Astrocyte (in vitro differentiated cells and primary cell): ENCODE data around the gene PGPEP1. TPM values are rescaled to one million over a fixed set of nuclear protein-coding genes. Genes with fewer than 3 reads are reported as not detected.

ENCODE experiments used
- DNase-seq: peaks from one replicate; pipeline ENCODE4 v3.0.0-alpha.2; 2010; ENCODE audit warnings: low read depth
- FAIRE-seq: peaks from 2 replicates; lab custom pipeline; 2011; peaks lifted over from hg19 to GRCh38; lab: Jason Lieb, UNC
- H2AFZ ChIP-seq: 2 replicates; pipeline ENCODE4 v1.6.0; 2012; ENCODE audit warnings: low read depth, low read length, inconsistent platforms
- H3K27ac ChIP-seq: 2 replicates; pipeline ENCODE4 v1.5.1; 2011; ENCODE audit warnings: low read depth, low read length, inconsistent platforms
- H3K27me3 ChIP-seq: 2 replicates; pipeline ENCODE4 v1.6.0; 2011; ENCODE audit warnings: low read length, inconsistent platforms; ENCODE audit not compliant: insufficient read depth
- H3K36me3 ChIP-seq: 2 replicates; pipeline ENCODE4 v1.5.1; 2011; ENCODE audit warnings: low read length, inconsistent platforms; ENCODE audit not compliant: insufficient read depth
- H3K4me1 ChIP-seq: 2 replicates; pipeline ENCODE4 v1.5.1; 2011; ENCODE audit warnings: low read length, inconsistent platforms; ENCODE audit not compliant: insufficient read depth
- H3K4me2 ChIP-seq: 2 replicates; pipeline ENCODE4 v1.6.0; 2012; ENCODE audit warnings: low read length, inconsistent platforms
- H3K4me3 ChIP-seq: 2 replicates; pipeline ENCODE4 v1.5.1; 2011; ENCODE audit warnings: low read depth, mild to moderate bottlenecking, low read length, inconsistent platforms; ENCODE audit not compliant: insufficient read depth
- H3K79me2 ChIP-seq: 2 replicates; pipeline ENCODE4 v1.6.0; 2012; ENCODE audit warnings: mild to moderate bottlenecking, low read length, inconsistent platforms; ENCODE audit not compliant: insufficient read depth
- H3K9ac ChIP-seq: 2 replicates; pipeline ENCODE4 v1.6.0; 2012; ENCODE audit warnings: mild to moderate bottlenecking, low read length, inconsistent platforms
- H3K9me3 ChIP-seq: 2 replicates; pipeline ENCODE4 v1.5.1; 2012; ENCODE audit warnings: low read depth, mild to moderate bottlenecking, low read length, inconsistent platforms; ENCODE audit not compliant: insufficient read depth
- H4K20me1 ChIP-seq: 2 replicates; pipeline ENCODE4 v1.6.0; 2012; ENCODE audit warnings: low read length, inconsistent platforms; ENCODE audit not compliant: insufficient read depth
- H3K27ac Mint-ChIP-seq: one replicate; pipeline ENCODE4 v1.8.0; 2021; ENCODE audit warnings: mild to moderate bottlenecking, mixed read lengths; ENCODE audit not compliant: unreplicated experiment
- H3K27me3 Mint-ChIP-seq: one replicate; pipeline ENCODE4 v1.8.0; 2021; ENCODE audit warnings: low read depth, mixed read lengths; ENCODE audit not compliant: unreplicated experiment
- H3K36me3 Mint-ChIP-seq: one replicate; pipeline ENCODE4 v1.8.0; 2021; ENCODE audit warnings: low read depth, mixed read lengths; ENCODE audit not compliant: unreplicated experiment
- H3K4me1 Mint-ChIP-seq: one replicate; pipeline ENCODE4 v1.8.0; 2021; ENCODE audit warnings: low read depth, mixed read lengths; ENCODE audit not compliant: unreplicated experiment
- H3K4me3 Mint-ChIP-seq: one replicate; pipeline ENCODE4 v1.8.0; 2021; ENCODE audit warnings: mild to moderate bottlenecking, moderate library complexity, mixed read lengths; ENCODE audit not compliant: unreplicated experiment
- H3K9me3 Mint-ChIP-seq: one replicate; pipeline ENCODE4 v1.8.0; 2021; ENCODE audit warnings: mild to moderate bottlenecking, mixed read lengths; ENCODE audit not compliant: unreplicated experiment
- CTCF ChIP-seq: IDR thresholded peaks from 2 replicates; pipeline ENCODE4 v1.5.1; 2011; ENCODE audit warnings: low read depth, mild to moderate bottlenecking, inconsistent platforms, low read length, moderate library complexity; ENCODE audit not compliant: insufficient read depth
- EZH2 ChIP-seq: IDR thresholded peaks from 2 replicates; pipeline ENCODE4 v1.6.1; 2012; ENCODE audit warnings: mild to moderate bottlenecking, low read length, inconsistent platforms; ENCODE audit not compliant: insufficient read depth
- total RNA-seq: library from RNA; stranded (reverse); gene quantifications from 2 replicates; pipeline ENCODE4 v1.2.1, GENCODE V29; 2021

The PGPEP1 gene
- total RNA-seq, 1 donor from 2014 or later: 28.4 TPM

DNA sequence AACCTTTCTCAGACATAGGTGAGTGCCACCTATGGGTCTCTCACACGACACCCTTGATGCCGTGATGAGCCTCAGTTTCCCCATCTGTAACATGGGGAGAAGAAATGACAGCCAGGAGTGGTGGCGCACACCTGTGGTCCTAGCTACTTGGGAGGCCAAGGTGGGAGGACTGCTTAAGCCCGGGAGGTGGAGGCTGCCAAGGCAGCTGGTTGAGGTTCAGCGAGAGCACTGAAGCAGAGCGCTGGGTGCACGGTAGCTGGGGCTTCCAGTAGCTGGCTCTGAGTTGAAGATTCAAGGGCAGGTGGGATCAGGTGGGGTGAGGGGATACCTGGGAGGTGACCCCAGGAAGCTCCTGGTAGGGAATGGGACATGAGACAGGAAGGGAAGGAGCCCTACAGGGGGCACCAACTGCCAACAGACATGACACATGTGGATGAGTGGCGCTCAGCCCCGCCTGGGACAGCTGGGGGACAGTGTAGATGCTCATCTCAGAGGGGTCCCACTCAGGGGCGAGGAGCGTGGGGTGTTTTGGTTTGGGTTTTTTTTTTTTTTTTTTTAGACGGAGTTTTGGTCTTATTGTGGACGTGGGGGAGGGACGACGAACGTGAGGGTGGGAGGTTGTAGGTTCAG is 72.3 kb downstream of the PGPEP1 start:
- Mint-ChIP-seq H3K36me3 (no peaks in the 10 kb centered on the region), H3K9me3 (no peaks in the 10 kb centered on the region), H3K27ac (no peak overlapping the region), H3K4me3 (no peak overlapping the region), H3K27me3 (peaks cover 15% of the 10 kb centered on the region), H3K4me1 (peaks cover 10% of the 10 kb centered on the region)
- Histone ChIP-seq H3K36me3 (no peaks in the 10 kb centered on the region), H4K20me1 (no peaks in the 10 kb centered on the region), H2AFZ (no peak overlapping the region), H3K9me3 (no peaks in the 10 kb centered on the region), H3K4me3 (no peak overlapping the region), H3K4me1 (peaks cover 30% of the 10 kb centered on the region), H3K27me3 (no peaks in the 10 kb centered on the region), H3K4me2 (no peak overlapping the region), H3K9ac (no peak overlapping the region), H3K79me2 (no peaks in the 10 kb centered on the region), H3K27ac (no peak overlapping the region)
- no peak for TF ChIP-seq CTCF
- TF ChIP-seq EZH2: no peak
- DNase-seq: no peak
- no peak for FAIRE-seq

DNA sequence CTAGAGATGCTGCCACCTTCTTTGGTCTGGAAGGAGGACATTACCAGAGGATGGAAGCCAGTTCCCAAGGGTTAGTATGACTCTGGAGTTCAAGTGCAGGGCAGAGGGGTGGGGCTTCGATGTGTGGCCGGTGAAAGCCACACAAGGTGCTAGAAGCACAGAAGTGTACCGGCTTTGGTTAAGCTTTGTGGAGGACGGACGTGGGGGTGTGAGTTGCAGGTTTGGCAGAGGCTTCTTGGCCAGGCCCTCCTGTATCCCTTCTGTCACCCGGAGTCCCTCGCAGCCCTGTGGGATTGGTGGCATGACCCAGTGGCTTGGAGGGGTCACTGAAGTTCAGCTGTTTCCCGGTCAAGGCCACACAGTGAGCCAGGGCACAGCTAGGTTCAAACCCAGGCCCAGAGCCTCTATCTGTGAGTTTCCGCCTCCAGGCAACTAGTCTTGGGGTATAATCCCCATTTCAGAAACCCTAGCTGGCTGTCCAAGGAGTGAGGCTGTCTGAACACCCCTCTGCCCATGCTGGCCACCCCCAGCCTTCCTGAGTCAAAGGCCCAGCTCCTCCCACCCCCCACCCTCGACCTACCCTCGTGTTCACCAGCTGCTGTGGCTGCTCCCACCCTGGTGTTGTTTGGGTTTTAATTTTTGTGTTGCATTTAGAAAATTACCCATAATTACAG is 74.2 kb downstream of the PGPEP1 start:
- no peaks in the 10 kb centered on the region for H3K36me3 Mint-ChIP-seq
- H3K4me1 ChIP-seq: peaks cover 44% of the 10 kb centered on the region
- H3K27ac Mint-ChIP-seq: no peak overlapping the region
- H2AFZ ChIP-seq: peak overlapping the region; percentile 60
- no peaks in the 10 kb centered on the region for H3K36me3 ChIP-seq
- no peak overlapping the region for H3K4me3 ChIP-seq
- H3K4me1 Mint-ChIP-seq: peaks cover 10% of the 10 kb centered on the region
- H3K4me2 ChIP-seq: peak overlapping the region; percentile 72
- no peaks in the 10 kb centered on the region for H4K20me1 ChIP-seq
- no peaks in the 10 kb centered on the region for H3K9me3 Mint-ChIP-seq
- no peaks in the 10 kb centered on the region for H3K9me3 ChIP-seq
- TF ChIP-seq EZH2: no peak
- no peak for TF ChIP-seq CTCF
- H3K9ac ChIP-seq: peak overlapping the region; percentile 31
- FAIRE-seq (no peak), DNase-seq (no peak)
- H3K27me3 ChIP-seq: no peaks in the 10 kb centered on the region
- H3K27me3 Mint-ChIP-seq: peaks cover 15% of the 10 kb centered on the region
- H3K4me3 Mint-ChIP-seq: peak overlapping the region; percentile 40
- peak overlapping the region; percentile 15 for H3K27ac ChIP-seq
- H3K79me2 ChIP-seq: peaks cover 3% of the 10 kb centered on the region
